Stimulated activated CD4-positive, alpha-beta T cell treated with anti-CD3 and anti-CD28 coated beads, Interleukin-2, amount 100 ng/mL, for 24 hours (primary cell): Measurements from ENCODE around the gene ADGRD2.
"Not testable (repeated sequence)": the region's sequence is repeated elsewhere in the genome, so short reads cannot be mapped to it uniquely, and the experiment has no call there.

Source experiments
- DNase-seq, 2 donors: peaks; one replicate each; pipeline ENCODE4 v3.0.0-alpha.2; 2020

ADGRD2 gene, protein sequence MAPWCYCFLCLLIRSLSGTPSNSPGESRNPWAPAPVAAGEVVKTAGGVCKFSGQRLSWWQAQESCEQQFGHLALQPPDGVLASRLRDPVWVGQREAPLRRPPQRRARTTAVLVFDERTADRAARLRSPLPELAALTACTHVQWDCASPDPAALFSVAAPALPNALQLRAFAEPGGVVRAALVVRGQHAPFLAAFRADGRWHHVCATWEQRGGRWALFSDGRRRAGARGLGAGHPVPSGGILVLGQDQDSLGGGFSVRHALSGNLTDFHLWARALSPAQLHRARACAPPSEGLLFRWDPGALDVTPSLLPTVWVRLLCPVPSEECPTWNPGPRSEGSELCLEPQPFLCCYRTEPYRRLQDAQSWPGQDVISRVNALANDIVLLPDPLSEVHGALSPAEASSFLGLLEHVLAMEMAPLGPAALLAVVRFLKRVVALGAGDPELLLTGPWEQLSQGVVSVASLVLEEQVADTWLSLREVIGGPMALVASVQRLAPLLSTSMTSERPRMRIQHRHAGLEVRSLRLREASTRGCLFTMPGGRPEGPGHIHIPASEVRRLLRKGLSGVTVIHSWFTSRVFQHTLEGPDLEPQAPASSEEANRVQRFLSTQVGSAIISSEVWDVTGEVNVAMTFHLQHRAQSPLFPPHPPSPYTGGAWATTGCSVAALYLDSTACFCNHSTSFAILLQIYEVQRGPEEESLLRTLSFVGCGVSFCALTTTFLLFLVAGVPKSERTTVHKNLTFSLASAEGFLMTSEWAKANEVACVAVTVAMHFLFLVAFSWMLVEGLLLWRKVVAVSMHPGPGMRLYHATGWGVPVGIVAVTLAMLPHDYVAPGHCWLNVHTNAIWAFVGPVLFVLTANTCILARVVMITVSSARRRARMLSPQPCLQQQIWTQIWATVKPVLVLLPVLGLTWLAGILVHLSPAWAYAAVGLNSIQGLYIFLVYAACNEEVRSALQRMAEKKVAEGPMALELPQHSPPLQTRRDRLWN

DNA sequence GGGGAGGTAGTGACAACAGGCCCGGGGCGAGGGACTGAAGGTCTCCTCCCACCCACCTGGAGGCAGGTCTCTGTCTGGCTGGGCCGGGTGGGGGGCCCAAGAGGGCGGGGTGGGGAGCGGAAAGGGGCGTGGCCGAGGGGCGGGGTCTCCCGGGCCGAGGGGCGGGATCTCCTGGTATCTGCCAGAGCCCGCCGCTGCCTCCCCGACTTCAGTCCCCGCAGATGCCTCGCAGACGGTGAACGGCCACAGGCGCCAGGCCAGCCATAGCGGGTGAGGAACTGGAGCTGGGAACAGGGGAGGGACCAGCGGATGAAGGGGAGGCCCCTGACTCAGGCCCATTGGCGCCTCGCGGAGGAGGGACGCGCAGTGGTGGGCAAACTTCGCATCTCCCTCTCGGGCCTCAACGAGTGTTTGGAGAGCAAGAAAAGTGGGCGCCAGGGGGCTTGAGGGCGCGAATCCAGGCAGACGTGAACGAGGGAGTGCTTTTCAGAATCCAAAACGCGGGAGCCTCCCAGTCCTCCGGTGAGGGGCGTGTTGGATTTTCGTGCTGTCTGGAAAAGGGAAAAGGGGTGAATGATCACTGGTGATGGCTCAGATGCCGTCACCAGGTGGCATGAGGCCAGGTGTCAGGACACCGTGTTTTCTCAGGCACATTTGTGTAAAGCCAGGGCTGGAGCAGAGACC, at the start of gene ADGRD2:
Gene ADGRD2, plus strand, starts transcription at position 211 of the 684 bp plus-strand sequence. CDS start 1,216 bp downstream, outside the sequence.
- peak in 1 of 2 donors; percentile 27 for DNase-seq

DNA sequence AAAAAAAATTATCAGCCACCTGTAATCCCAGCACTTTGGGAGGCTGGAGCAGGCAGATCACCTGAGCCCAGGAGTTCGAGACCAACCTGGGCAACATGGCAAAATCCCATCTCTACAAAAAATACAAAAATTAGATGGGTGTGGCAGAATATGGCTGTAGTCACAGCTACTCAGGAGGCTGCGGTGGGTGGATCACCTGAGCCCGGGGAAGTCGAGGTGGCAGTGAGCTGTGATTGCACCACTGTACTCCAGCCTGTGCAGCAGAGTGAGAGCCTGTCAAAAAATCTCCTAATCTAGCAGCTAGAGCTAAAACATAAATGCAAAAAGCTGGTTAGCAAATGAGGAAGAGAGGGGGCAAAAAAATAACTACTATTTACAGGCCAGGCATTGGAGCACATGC, 47.0 kb upstream of the ADGRD2 start:
- no peak for DNase-seq

DNA sequence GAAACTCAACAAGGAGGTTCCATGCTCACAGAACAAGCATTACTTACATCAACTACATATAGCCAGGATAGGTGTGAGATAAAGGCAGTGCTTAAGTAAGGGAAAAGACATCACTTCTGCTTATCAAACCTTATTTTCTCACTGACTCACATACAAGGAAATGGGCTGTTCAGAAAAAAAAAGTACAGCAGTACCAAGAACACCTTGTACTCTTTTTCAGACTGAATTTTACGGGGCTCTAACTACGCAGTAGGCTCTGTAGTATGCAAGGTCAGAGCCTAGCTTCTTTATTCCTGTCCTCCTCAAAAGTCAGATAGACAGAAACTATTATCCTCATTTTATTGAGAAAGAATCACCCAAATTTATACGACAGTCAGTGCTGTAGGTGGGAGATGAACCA, 40.8 kb upstream of the ADGRD2 start:
- no peak for DNase-seq

DNA sequence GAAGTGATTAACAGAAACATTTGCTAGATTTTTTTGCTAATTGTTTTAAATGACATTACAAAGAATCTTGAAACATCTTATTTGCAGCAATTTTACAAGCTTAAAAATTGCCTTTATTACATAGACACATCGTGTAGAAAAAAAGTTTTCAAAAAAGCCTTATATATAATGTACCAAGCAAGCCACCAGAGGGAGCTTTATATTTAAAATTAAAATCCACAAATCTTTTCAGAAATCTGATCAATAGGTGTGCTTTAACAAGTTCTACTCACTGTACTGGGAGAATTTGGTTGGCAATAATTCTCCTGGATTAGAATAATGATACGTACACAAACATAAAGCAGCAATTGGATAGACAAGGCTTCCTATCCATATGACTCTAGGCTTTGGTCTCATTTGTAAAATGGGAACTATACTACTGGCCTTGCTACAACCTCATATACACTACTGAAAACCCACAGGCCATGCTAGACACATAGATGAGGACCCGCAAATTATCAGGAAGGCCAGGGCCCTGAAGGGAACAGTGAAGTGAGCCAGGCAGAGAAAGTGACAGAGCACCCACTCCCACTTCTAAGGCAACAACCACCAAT, 39.8 kb upstream of the ADGRD2 start:
- DNase-seq = no peak

GRCh38 chr9:124411514-124412227, 38.6 kb upstream of the ADGRD2 start:
- DNase-seq = no peak

- DNase-seq = no peak
Observed at GRCh38 chr9:124412228-124412575, 38.0 kb upstream of the ADGRD2 start.

DNA sequence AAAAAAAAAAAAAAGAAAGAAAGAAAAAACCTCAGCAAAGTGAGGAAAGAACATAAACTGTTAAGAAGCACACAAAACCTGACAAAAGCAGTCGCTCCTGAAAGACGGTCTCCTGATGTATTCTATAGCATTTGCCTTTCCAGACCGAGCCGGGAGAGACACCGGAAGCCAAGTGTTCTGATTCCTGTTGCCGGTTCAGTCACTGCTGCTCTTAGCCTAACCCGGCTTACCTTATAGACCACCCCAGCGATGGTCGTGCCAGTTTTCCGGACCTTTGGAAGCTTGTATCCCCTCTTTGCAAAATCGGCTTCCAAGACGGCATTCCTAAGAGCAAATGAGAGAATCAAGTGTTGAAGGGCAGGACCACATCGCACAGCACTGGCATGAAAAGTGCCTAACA, 35.6 kb upstream of the ADGRD2 start:
- no peak for DNase-seq

DNA sequence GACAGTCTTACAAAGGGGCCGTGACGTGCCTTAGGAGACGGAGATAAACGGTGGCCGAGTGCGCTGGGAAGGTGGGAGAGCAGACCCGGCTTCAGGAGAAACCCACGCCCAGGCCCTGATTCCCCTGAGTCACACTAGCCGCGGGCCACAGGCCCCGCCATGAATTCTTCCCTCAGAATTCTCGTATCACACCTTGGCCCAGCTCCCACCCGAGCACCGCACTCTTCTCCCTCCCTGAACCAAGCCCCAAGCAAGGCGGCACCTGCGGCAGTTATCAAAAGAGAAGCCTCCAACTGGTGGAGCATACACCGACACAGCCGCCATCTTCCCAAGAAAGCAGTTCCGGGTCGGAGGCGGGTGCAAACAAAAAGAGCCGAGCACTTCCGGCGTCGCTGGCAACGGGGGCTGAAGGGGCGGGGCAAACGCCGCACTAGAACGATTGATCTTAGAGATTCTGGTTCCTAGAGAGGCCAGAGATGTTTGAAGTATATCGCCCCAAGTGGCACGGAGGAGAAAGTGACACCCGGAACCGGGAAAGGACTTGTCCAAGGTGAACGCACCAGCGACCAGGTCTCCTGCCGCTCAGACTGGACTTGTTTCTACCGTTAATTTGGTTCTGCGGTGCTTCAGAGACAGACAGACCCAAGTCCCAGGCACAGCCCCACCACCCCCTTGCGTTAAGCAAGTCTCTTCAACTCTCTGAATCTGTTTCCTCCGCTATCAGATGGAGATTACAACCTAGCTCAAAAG, 35.0 kb upstream of the ADGRD2 start, which contains the start of gene PSMB7:
Gene PSMB7, minus strand, starts transcription at position 341 of the 750 bp plus-strand sequence. Its CDS starts 17 bp downstream, at position 324.
- peak; percentile 99 for DNase-seq

- DNase-seq = no peak
Observed at GRCh38 chr9:124415852-124416484, 34.3 kb upstream of the ADGRD2 start.

- DNase-seq = no peak
Observed at GRCh38 chr9:124419832-124420489, 30.3 kb upstream of the ADGRD2 start.

GRCh38 chr9:124420991-124421543, 29.2 kb upstream of the ADGRD2 start:
- DNase-seq = no peak

DNA sequence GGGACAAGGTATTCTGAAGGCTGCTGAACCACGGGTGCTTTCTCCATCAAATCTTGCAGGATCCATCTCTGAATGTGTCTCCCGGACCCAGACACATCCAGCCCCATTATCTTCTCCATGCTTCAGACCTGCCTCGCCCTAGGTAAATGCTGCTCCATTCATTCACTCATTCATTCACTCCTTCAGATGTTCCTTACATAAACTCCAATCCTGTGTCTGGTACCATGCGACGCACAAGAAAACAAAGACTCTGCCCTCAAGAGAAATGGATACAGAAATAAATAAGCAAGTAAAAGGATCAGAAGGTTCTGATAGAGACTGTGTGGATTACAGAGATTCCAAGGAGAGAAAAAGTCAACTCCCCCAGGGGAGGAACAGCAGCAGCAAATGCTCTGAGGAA, 27.1 kb upstream of the ADGRD2 start:
- DNase-seq = no peak

- DNase-seq = no peak
Observed at GRCh38 chr9:124423591-124423990, 26.7 kb upstream of the ADGRD2 start.

- DNase-seq = not testable (repeated sequence)
Observed at GRCh38 chr9:124425733-124426132, 24.5 kb upstream of the ADGRD2 start.

GRCh38 chr9:124426361-124426760, 23.9 kb upstream of the ADGRD2 start:
- DNase-seq = no peak

- no peak for DNase-seq
Observed at GRCh38 chr9:124427281-124427680, 23.0 kb upstream of the ADGRD2 start.

- no peak for DNase-seq
Observed at GRCh38 chr9:124428751-124429529, 21.3 kb upstream of the ADGRD2 start.

- DNase-seq = no peak
Observed at GRCh38 chr9:124429530-124429867, 20.8 kb upstream of the ADGRD2 start.

- DNase-seq = no peak
Observed at GRCh38 chr9:124436320-124436719, 13.9 kb upstream of the ADGRD2 start.
